ENCODE data around the gene CHD5. TPM values are rescaled to one million over a fixed set of nuclear protein-coding genes. Genes with fewer than 3 reads are reported as not detected.

CHD5 gene
- polyA plus RNA-seq, 1 donor from 2014 or later, result 22.0 TPM

DNA sequence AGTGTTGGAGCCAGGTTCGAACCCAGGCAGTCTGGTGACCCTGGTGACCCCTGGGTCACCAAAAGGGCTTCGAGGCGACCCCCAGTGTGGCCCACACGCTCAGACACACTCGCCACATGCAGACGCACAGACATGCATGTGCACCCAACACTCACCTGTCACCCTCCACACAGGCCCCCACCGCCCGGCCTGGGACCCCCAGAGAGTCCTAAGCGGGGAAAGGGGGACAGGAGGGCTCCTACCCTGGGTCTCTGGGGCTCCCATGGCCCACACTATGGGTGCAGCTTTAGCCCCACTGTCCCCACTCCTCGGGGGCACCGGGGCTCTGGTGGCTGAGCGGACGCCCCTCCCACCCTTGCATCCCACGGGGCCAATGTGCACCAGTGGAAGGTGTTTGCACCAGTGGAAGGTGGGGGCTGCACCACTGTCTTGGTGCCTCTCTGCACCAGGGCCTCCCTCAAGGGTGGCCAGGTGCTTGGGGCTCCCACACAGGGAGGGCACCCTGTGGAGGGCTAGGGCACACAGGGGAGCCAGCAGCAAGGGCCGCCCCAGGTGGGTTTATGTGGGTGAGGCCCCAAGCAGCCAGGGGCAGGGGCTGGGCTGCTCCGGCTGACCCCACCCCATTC is 9.9 kb downstream of the CHD5 start:
- H3K79me2 ChIP-seq (replicated peaks; ENCODE audit: insufficient read depth, low read length), result no peaks in the 10 kb centered on the region
- no peak overlapping the region for H3K4me2 ChIP-seq (ENCODE audit: low read length)
- TF ChIP-seq, protein P1, sequence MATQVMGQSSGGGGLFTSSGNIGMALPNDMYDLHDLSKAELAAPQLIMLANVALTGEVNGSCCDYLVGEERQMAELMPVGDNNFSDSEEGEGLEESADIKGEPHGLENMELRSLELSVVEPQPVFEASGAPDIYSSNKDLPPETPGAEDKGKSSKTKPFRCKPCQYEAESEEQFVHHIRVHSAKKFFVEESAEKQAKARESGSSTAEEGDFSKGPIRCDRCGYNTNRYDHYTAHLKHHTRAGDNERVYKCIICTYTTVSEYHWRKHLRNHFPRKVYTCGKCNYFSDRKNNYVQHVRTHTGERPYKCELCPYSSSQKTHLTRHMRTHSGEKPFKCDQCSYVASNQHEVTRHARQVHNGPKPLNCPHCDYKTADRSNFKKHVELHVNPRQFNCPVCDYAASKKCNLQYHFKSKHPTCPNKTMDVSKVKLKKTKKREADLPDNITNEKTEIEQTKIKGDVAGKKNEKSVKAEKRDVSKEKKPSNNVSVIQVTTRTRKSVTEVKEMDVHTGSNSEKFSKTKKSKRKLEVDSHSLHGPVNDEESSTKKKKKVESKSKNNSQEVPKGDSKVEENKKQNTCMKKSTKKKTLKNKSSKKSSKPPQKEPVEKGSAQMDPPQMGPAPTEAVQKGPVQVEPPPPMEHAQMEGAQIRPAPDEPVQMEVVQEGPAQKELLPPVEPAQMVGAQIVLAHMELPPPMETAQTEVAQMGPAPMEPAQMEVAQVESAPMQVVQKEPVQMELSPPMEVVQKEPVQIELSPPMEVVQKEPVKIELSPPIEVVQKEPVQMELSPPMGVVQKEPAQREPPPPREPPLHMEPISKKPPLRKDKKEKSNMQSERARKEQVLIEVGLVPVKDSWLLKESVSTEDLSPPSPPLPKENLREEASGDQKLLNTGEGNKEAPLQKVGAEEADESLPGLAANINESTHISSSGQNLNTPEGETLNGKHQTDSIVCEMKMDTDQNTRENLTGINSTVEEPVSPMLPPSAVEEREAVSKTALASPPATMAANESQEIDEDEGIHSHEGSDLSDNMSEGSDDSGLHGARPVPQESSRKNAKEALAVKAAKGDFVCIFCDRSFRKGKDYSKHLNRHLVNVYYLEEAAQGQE (IDR thresholded peaks at IDR 0.05; ENCODE audit: borderline replicate concordance), result no peak
- TF ChIP-seq TAF1 (IDR thresholded peaks at IDR 0.05; ENCODE audit: low read depth) (no peak), EP300 (conservative IDR thresholded peaks at IDR 0.05; ENCODE audit: poor library complexity, severe bottlenecking) (no peak), SMC3 (conservative IDR thresholded peaks at IDR 0.05; ENCODE audit: poor library complexity) (no peak), EZH2 (IDR thresholded peaks at IDR 0.05; ENCODE audit: borderline replicate concordance, insufficient read depth, low read length, poor library complexity, severe bottlenecking) (no peak), MXI1 (conservative IDR thresholded peaks at IDR 0.05; ENCODE audit: poor library complexity, severe bottlenecking) (no peak), POLR2AphosphoS5 (IDR thresholded peaks at IDR 0.05) (no peak), RAD21 (conservative IDR thresholded peaks at IDR 0.05) (no peak)
- TF ChIP-seq, protein P2, sequence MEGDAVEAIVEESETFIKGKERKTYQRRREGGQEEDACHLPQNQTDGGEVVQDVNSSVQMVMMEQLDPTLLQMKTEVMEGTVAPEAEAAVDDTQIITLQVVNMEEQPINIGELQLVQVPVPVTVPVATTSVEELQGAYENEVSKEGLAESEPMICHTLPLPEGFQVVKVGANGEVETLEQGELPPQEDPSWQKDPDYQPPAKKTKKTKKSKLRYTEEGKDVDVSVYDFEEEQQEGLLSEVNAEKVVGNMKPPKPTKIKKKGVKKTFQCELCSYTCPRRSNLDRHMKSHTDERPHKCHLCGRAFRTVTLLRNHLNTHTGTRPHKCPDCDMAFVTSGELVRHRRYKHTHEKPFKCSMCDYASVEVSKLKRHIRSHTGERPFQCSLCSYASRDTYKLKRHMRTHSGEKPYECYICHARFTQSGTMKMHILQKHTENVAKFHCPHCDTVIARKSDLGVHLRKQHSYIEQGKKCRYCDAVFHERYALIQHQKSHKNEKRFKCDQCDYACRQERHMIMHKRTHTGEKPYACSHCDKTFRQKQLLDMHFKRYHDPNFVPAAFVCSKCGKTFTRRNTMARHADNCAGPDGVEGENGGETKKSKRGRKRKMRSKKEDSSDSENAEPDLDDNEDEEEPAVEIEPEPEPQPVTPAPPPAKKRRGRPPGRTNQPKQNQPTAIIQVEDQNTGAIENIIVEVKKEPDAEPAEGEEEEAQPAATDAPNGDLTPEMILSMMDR (IDR thresholded peaks at IDR 0.05; ENCODE audit: poor library complexity, severe bottlenecking), result no peak
- H3K9ac ChIP-seq (ENCODE audit: low read length), result no peak overlapping the region
- H3K27ac ChIP-seq (ENCODE audit: low read length), result no peak overlapping the region
- no peaks in the 10 kb centered on the region for H3K9me2 ChIP-seq (ENCODE audit: insufficient read depth, low read length)
- H3K27me3 ChIP-seq (ENCODE audit: insufficient read depth, low read depth, low read length), result peaks cover under 1% of the 10 kb centered on the region
- H3K4me3 ChIP-seq (ENCODE audit: low read length), result no peak overlapping the region
- no peak overlapping the region for H2AFZ ChIP-seq (ENCODE audit: low read depth, low read length)
- no peaks in the 10 kb centered on the region for H3F3A ChIP-seq (ENCODE audit: insufficient read depth, low read length, poor library complexity, severe bottlenecking)
- H4K20me1 ChIP-seq (ENCODE audit: insufficient read depth), result no peaks in the 10 kb centered on the region
- H3K9me3 ChIP-seq (ENCODE audit: low read length), result no peaks in the 10 kb centered on the region
- no peaks in the 10 kb centered on the region for H3K36me3 ChIP-seq (ENCODE audit: insufficient read depth, low read length)

DNA sequence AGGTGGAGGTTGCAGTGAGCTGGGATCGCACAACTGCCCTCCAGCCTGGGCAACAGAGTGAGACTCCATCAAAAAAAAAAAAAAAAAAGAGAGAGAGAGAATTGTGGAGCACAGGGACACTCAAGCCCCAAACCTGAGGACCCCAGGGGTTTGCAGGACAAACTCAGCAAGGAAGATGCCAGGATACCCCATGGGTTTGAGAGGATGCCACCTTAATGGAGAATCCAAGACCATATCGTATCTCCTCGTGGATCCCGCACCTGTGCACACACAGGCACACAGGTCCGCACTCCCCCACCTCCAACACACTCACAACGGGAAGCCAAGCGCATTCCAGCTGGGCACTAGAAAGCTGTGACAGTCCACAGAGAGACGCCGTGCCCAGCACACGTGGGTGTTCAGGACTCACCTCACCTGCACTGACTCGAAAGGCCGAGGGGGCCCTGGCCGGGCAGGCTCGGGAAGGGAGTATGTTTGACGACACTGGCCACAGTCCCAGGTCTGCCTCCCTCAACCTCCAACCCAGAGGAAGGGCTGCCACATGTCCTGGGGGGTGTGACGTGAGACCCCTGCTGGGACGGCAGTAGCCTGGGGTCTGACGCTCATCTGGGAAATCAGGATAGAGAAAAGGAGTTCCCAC is 11.1 kb downstream of the CHD5 start:
- Histone ChIP-seq H3K79me2 (replicated peaks; ENCODE audit: insufficient read depth, low read length) (no peaks in the 10 kb centered on the region), H3K27ac (ENCODE audit: low read length) (no peak overlapping the region), H3K4me2 (ENCODE audit: low read length) (no peak overlapping the region), H3K36me3 (ENCODE audit: insufficient read depth, low read length) (no peaks in the 10 kb centered on the region), H3K9ac (ENCODE audit: low read length) (no peak overlapping the region), H3K9me3 (ENCODE audit: low read length) (no peaks in the 10 kb centered on the region), H3K9me2 (ENCODE audit: insufficient read depth, low read length) (no peaks in the 10 kb centered on the region), H3K4me3 (ENCODE audit: low read length) (no peak overlapping the region), H4K20me1 (ENCODE audit: insufficient read depth) (no peaks in the 10 kb centered on the region), H3F3A (ENCODE audit: insufficient read depth, low read length, poor library complexity, severe bottlenecking) (no peaks in the 10 kb centered on the region), H3K27me3 (ENCODE audit: insufficient read depth, low read depth, low read length) (no peaks in the 10 kb centered on the region), H2AFZ (ENCODE audit: low read depth, low read length) (no peak overlapping the region)
- TF ChIP-seq, protein P1 (IDR thresholded peaks at IDR 0.05; ENCODE audit: borderline replicate concordance), result no peak
- TF ChIP-seq EP300 (conservative IDR thresholded peaks at IDR 0.05; ENCODE audit: poor library complexity, severe bottlenecking) (no peak), MXI1 (conservative IDR thresholded peaks at IDR 0.05; ENCODE audit: poor library complexity, severe bottlenecking) (no peak), POLR2AphosphoS5 (IDR thresholded peaks at IDR 0.05) (no peak)
- TF ChIP-seq, protein P2 (IDR thresholded peaks at IDR 0.05; ENCODE audit: poor library complexity, severe bottlenecking), result no peak

All from neural cell (in vitro differentiated cells).